ENCODE data around the gene KIAA1191.

KIAA1191 gene

DNA sequence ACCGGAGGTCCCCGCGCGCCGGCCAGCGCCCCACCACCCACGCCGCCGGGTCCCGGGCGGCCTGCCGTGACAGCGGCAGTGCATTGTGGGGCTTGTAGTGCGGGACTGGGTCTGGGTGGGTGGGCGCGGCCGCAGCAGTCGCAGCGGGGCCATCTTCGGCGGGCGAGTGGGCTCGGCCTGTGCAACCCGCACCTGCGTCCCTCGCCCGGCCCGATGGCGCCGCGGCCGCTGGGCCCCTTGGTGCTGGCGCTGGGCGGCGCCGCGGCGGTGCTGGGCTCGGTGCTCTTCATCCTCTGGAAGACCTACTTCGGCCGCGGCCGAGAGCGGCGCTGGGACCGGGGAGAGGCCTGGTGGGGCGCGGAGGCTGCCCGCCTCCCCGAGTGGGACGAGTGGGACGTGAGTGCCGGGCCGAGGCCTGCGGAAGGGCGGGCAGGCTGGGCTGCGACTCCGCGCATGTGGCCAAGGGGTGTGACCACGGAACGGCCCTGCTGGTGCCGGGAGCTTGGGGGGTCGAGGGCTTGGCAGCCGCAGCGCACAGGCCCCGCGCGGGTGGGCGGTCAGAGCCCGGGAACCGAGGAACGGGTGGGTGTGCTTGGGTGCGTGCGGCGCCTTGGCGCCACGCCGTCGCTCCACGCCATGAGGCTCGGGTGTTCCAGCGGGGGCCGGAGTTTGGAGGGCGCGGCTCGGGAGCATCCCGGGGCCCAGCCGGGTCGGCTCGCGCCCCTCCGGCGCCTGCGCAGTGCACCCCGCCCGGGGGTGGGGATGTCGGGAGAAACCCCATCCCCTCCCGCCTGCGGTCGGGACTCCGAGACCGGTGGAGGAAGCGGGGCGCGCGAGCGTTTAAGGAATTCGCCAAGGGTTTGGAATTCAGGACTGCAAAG, 4.0 kb upstream of the KIAA1191 start, which contains the start of gene ARL10:
Gene ARL10, plus strand, starts transcription at position 137 of the 881 bp plus-strand sequence. Its CDS starts 77 bp downstream, at position 214.
- no peak for DNase-seq

DNA sequence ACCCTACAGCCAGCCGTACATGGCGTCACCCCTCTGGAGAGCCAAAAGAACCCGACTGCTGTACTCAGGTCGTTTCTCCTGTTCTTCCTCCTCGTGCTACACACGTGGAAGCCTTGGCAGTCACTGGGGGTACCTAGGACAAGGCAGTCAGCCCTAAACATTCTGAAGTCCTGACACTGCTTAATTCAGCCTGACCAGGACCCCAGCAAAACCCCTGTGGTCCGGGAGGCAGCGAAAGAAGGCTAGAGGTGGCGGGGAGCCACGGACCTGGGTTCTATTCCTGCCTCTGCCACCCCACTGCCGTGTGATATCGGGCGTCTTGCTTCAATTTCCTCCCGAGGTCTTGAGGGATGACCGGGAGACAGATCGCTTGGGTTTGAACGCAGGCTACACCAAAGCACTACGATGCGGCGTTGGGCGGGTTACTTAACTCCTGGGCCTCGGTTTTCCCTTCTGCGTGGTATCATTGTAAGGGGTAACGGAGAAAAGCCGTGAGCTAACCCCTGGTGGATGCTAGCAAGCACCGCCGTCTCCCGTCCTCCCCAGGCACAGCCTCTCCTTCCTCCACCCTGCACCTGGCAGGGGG, 3.3 kb upstream of the KIAA1191 start:
- no peak for DNase-seq

GRCh38 chr5:176362233-176362490, 598 bp upstream of the KIAA1191 start:
- DNase-seq: no peak

GRCh38 chr5:176360894-176361436, 599 bp downstream of the KIAA1191 start:
- no peak for DNase-seq

DNA sequence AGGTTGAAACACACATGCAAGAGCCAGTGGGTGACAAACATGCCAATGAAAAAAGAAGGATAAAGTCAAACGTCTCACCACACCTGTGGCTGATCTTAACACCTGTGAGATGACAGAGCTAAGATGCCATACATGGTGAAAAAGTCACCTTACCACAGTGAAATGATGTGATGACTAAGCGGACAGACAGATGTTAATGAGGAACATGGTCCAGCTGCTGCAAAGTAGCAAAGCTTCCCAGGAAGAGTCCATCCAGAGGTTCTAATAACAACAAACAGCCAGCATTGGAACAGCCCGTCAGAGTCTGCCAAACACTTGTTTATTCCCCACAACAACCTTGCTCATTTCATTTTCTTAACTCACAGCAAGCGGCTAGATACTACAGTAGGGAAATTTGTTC, 1.9 kb downstream of the KIAA1191 start:
- DNase-seq: no peak

DNA sequence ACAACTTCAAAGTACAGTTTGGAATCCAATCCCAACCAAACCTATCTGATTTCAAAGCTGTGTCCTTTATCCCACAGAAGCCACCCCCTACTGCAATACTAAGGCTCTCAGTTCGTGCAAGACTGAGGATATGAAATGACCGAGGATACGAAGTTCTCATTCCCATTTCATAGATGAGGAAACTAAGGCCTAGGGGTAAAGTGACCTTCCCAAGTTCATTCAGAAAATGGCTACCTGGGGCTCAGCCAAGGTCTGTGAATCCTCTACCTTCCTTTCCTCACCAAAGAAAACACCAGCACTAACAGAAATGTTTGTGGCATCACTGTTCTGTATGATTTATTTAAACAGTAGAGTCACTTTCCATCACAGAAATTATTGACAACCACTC, 5.4 kb downstream of the KIAA1191 start:
- DNase-seq: no peak

DNA sequence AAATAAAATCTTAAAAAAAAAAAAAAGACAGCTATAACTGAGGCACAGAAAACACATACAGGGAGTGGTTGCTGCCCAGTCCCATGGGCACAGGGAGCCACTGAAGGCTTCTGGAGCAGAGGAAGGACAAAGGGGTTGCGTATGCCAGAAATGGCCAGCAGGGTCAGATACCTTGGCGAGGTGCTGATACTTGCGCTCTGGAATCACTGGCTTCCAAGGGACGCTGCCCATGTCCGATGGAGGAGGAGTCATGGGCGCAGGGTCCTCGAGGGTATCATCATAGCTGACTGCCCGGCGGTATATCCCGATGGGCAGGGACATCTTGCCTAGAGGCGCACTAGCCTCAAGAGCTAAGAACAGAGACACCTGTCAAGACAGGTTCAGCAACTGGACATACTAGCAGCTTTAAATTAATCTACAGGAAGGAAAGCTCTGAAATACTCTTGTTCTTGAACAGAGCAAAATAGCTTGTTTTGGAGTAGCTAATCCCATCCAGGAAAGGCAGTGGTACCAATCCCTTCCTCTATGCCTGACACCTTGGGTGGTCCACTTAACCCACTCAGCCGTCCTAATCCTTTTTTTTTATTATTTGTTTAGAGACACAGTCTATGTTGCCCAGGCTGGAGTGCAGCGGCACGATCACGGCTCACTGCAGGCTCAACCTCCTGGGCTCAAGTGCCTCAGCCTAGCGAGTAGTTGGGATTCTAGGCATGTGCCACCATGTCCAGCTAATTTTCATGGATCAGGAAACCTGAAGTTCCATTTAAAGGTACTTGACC, 6.0 kb downstream of the KIAA1191 start:
- DNase-seq: no peak

GRCh38 chr5:176353533-176353932, 8.0 kb downstream of the KIAA1191 start:
- no peak for DNase-seq

- DNase-seq: no peak
These were observed 9.3 kb downstream of the KIAA1191 start for GRCh38 chr5:176352116-176352878.

DNA sequence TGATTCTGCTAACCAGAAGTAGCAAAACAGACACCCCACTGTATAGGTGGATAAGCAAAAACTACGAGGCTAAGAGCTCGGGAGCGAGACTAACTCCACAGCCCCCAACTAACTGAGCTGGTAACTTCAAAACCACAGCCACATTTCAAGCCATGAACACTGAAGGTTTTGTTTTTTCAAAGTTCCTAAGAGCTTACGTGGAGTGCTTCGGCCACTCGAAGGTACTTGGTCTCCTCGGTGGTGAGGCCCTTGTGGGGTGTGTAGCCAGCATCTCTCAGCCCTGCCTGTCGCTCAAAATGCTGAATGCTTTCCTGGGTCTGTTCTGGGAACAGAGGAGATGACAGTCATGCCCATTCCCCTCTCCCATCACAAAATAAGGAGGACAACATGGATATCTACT, 11.1 kb downstream of the KIAA1191 start:
- DNase-seq: no peak

DNA sequence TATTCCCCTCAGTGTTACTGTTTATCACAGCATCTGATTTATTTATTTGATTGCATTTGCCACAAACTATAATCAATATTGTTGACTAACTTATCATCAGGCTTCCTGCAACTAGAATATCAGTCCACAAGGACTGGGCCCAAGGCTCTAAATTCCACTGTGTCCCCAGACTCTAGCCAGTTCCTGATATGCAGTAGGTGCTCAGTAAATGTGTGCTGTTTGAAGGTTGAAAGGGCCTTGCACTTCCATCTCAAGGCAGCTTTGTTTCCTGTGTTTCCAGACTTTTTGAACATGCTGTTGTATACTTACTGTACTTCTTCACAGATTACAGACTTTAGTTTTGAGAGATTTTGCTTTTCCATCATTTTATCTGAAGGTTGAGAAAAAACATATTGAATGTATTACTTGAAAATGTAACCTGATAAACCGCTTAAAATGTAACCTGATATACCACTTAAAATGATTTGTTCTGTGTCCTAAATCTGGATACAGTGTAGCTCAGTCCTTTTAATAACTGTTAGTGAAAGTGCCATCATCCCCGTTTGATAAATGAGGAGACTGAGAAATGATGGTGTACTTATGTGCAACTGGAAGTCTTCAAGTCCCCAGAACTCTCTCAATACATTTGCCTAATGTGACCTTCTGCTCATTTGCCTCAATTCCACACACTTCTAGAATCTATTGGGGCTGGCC, 18.7 kb downstream of the KIAA1191 start:
- no peak for DNase-seq

DNA sequence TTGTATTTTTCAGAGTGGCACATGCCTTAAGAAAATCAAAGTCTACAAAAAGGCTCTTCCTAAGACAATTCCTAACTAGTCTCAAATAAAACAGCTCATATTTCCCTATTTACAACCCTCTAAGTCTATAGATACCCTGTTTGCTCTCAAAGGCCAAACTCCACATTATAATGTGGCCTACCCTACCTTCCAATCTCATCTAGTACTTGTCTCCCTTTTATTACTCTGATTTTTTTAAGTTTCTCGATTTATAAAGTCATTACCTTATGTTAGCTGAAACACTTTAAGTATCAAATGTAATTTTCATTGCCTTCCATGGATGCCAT, 19.4 kb downstream of the KIAA1191 start:
- no peak for DNase-seq

DNA sequence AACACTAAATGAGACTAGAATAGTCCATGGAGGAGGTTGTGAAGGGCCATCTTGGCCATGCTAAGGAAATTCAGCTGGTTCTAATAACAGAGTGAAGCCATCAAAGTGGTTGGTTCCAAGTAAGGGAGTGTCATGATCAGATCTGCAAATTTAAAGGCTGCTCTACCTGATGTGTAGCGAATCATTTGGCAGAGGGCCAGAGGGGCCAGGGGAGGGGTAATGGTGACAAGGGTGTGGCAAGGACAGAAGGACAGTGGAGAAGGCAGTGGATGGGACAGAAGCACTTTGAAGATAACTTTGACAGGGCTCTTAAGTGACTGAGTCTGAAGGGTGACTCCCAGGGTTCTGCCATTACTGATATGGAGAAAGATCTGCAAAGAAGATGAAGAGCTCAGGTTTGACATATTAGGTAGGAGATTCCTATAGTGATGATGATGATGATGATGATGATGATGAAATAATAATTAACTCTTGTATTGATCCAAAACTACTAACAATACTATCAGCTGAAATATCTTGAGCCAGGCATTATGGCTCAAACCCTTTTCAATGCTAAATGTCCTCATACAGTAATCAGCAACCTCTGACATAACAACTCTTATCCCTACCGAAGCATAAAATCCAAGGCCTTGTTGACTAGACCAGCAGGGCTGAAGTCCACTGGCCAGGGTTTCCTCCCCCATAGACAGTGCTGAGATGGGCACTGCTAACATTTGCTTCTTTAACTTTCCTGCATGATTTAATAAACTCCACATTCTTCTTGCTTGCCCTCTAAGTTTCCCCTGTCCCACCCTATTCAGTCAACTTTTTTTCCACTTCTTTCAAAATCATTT, 20.0 kb downstream of the KIAA1191 start:
- no peak for DNase-seq

GRCh38 chr5:176339304-176339703, 22.3 kb downstream of the KIAA1191 start:
- no peak for DNase-seq

DNA sequence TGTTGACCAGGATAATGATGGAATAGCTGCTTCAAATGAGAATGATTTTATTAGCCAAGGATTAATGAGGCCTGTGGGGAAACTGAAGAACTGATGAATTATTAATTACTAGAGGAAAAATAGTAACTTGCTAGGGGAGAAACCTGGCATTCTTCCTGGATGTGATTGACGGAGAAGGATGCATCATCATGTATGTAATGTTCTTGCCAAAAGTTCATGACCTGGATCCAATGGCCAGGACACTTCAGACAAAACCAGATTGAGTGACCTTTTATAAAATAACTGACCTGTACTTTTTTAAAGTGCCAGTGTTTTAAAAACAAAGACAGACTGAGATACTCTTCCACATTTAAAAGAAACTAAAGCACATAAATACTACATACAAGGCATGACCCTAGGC, 23.7 kb downstream of the KIAA1191 start:
- no peak for DNase-seq

DNA sequence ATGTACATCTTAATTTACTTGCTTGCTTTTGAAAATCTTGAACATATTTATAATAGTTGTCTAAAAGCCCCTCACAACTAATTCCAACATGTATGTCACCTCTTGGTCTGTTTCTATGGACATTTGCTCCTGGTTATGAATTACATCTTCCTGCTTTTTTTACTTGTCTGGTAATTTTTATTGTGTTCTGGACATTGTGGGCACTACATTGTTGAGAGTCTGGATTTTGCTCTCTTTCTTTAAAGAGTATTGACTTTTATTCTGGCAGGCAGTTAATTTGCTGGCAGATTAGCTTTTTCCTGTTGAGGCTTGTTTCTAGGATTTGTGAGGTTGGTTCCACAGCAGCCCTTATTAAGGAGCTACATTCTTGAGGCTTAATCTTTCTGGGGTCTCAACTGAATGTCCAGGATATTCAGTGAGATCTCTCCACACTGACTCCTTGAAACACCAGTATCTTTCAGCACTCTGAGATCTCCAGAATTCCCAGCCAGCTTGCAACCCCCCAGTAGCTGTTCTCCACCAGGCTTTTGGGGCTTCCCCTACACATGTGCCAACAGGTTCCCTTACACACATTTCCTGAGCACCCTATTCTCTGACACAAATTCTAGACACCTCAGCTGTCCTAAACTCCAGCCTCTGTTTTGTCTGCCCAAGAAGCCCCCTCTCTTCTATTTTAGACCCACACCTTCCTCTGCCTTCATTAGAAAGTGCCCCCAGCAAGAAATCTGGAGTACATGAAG, 27.4 kb downstream of the KIAA1191 start:
- no peak for DNase-seq

DNA sequence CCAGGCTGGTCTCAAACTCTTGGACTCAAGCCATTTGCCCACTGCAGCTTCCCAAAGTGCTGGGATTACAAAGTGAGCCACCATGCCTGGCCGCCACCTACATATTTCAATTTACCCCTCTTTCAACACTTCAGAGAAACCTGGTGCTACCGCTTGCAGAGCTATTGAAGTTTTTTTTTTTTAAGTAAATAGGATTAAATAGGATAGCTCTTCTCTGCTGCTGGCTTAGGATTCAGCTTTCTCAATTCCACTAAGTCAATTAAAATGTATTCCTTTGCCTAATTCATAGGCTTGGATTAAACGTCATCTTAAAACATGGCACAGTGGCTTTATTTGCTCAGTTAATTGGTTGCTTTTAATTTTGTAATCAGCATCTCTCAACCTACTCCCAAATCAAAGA, 41.0 kb downstream of the KIAA1191 start:
- DNase-seq: no peak

DNA sequence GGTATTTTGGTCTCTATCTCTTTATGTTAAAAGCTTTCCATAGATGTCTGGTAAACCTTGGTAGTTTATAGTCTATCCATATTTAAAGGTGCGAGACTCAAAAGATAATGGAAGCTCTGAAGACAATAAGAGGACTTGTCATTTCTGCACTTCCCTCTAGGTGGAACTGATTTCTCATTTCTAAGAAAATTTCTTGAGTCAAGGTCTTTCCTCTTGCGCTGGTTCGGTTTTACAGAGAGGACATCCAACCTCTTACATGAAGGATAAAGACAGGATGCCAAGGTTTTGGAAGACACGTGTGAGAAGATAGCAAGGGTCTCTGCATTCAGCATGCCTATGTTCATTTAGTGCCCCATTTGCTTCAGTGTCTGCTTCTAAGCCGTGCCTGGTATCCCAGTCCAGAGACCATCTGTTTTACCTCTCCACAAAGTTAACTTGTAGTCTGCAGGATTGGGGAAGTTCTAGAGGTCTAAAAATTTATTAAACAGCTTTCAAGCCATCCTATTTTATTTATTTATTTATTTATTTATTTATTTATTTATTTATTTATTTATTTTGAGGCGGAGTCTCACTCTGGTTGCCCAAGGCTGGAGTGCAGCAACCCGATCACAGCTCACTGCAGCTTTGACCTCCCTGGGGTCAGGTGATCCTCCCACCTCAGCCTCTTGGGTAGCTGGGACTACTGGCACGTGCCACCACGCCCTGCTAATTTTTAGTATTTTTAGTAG, 41.6 kb downstream of the KIAA1191 start:
- no peak for DNase-seq

GRCh38 chr5:176317534-176318374, 43.8 kb downstream of the KIAA1191 start:
- DNase-seq: no peak
